Uterus (tissue), 4 donors: ENCODE results near the gene BRD3. TPM values are rescaled to one million over a fixed set of nuclear protein-coding genes. Genes with fewer than 3 reads are reported as not detected.

ENCODE experiments used
- DNase-seq, 2 donors: peaks; one replicate each; pipeline ENCODE4 v3.0.0-alpha.2; 2019 to 2020
- H3K27ac ChIP-seq, 2 donors: fragments of 200-600 bp; sonication (generic); 1 replicate in 1 of 2; 2 replicates in 1 of 2; pipeline ENCODE4 v1.5.1; 2016 to 2018
- H3K27me3 ChIP-seq, 2 donors: fragments of 200-600 bp; sonication (generic); one replicate each; pipeline ENCODE4 v1.5.1; 2018 to 2019; ENCODE audit warnings: control low read depth in 1 of 2
- H3K36me3 ChIP-seq, 2 donors: fragments of 200-600 bp; sonication (generic); one replicate each; pipeline ENCODE4 v1.5.1; 2019; ENCODE audit warnings: control low read depth in 1 of 2
- H3K4me1 ChIP-seq, 2 donors: fragments of 200-600 bp; sonication (generic); one replicate each; pipeline ENCODE4 v1.5.1; 2018 to 2019; ENCODE audit warnings: control low read depth in 1 of 2
- H3K4me3 ChIP-seq, 2 donors: fragments of 200-600 bp; sonication (generic); 1 replicate in 1 of 2; 2 replicates in 1 of 2; pipeline ENCODE4 v1.5.1; 2018 to 2019; ENCODE audit warnings: mild to moderate bottlenecking in 1 of 2
- H3K9me3 ChIP-seq, 2 donors: fragments of 200-600 bp; sonication (generic); one replicate each; pipeline ENCODE4 v1.5.1; 2019; ENCODE audit warnings: control low read depth in 1 of 2
- POLR2A ChIP-seq, 2 donors: fragments of 450-650 bp; IDR thresholded peaks; one replicate each; pipeline ENCODE4 v1.6.1; 2016; ENCODE audit warnings: antibody characterized with exemption in 2 of 2, mild to moderate bottlenecking in 1 of 2, moderate library complexity in 1 of 2
- intact Hi-C: fragments of 100-400 bp; cut with DNase I; formaldehyde crosslinking; loops from one replicate; pipeline ENCODE4 v1.15.1; 2023; ENCODE audit warnings: low total_unique reads
- total RNA-seq, 4 donors: library from RNA; depleted of rRNA in 3 of 4; stranded (reverse); fragments of >200 nt in 3 of 4; gene quantifications; one replicate each; pipeline versions ENCODE4 v1.1.0 to v1.2.4, GENCODE V29; 2014 to 2023
- TF ChIP-seq, protein P1 (sequence below), 4 experiments: fragments of 200-600 bp in 2 of 4; fragments of 450-650 bp in 2 of 4; sonication (generic) in 2 of 4; IDR thresholded peaks; one replicate each; pipeline ENCODE4 v1.5.1; 2016 to 2019; ENCODE audit warnings: antibody characterized with exemption in 4 of 4, mild to moderate bottlenecking in 2 of 4, moderate library complexity in 1 of 4
- donor health status: DM: yes; HTN: yes; CAD: no.

Gene BRD3
- total RNA-seq, 4 donors from 2014 or later: 7.2 to 85.0 (median 42.6) TPM

DNA sequence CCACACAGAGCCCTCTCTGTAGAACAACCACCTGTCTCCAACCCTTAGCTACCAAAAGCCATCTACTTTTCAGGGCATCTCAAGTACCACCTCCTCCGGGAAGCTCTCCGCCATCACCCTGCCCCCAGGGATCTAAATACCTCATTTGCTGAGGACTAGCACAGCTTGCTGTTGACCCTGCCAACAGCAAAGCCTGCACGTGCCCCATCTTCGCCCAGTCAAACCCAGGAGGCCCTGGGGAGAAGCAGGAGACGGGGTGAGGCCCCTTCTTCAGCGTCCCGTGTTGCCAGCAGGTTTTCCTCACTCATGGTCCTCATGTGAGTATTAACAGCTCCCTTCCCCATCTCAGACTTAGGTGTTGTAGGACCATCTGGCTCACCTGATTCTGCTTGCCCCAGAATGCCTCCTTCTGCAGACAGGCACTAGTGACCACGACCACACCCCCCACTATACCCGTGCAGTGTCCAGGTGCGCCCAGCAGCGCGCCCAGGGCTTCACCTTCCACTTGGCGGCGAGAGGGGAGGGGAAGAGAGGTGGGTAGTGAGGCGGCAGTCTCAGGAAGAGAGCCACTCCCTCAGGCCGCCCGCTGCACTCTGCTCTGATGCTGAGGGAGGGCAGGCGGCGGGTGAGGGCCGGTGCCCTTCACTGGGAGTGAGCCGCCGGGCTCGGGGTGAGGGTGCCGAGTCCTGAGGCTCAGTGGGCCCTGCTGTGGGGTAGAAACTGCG lies 86.8 kb downstream of the BRD3 start:
- TF ChIP-seq, protein P1, sequence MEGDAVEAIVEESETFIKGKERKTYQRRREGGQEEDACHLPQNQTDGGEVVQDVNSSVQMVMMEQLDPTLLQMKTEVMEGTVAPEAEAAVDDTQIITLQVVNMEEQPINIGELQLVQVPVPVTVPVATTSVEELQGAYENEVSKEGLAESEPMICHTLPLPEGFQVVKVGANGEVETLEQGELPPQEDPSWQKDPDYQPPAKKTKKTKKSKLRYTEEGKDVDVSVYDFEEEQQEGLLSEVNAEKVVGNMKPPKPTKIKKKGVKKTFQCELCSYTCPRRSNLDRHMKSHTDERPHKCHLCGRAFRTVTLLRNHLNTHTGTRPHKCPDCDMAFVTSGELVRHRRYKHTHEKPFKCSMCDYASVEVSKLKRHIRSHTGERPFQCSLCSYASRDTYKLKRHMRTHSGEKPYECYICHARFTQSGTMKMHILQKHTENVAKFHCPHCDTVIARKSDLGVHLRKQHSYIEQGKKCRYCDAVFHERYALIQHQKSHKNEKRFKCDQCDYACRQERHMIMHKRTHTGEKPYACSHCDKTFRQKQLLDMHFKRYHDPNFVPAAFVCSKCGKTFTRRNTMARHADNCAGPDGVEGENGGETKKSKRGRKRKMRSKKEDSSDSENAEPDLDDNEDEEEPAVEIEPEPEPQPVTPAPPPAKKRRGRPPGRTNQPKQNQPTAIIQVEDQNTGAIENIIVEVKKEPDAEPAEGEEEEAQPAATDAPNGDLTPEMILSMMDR (IDR thresholded peaks at IDR 0.05): no peak
- no peak for TF ChIP-seq POLR2A (IDR thresholded peaks at IDR 0.05)
- intact Hi-C loops: no loop called here
- no peak for DNase-seq
- H3K36me3 ChIP-seq: no peaks in the 10 kb centered on the region
- H3K27me3 ChIP-seq: no peaks in the 10 kb centered on the region
- H3K4me3 ChIP-seq: no peak overlapping the region
- no peak overlapping the region for H3K27ac ChIP-seq
- H3K9me3 ChIP-seq: no peaks in the 10 kb centered on the region
- peaks cover 0 to 4% of the 10 kb centered on the region in 2 donors for H3K4me1 ChIP-seq

Other genes starting within 250 kb of the BRD3 start
- 10 to 100 TPM in 3 of 4 donors, 1 to 10 TPM in 1; 4.7 to 42.2 (median 15.8) TPM for gene VAV2, start 75.7 kb downstream of the BRD3 start, total RNA-seq
- 10 to 100 TPM in 2 of 4 donors, 1 to 10 TPM in 2; 7.4 to 23.9 (median 13.6) TPM for gene BRD3OS, start 42.5 kb downstream of the BRD3 start, total RNA-seq
- gene WDR5, start 68.1 kb upstream of the BRD3 start, total RNA-seq: 10 to 100 TPM in 2 of 4 donors, 1 to 10 TPM in 2; 2.9 to 30.5 (median 14.2) TPM
- gene RNU6ATAC, start 96.5 kb upstream of the BRD3 start, total RNA-seq: 10 to 100 TPM in 1 of 4 donors, under 1 TPM in 1, not detected in 2; under 0.01 to 47.1 TPM